Suppressor macrophage (primary cell): ENCODE measurements around the gene C14orf180.

Experiments
- DNase-seq, 4 experiments: peaks; one replicate each; pipeline ENCODE4 v3.0.0-alpha.2; 2020 to 2022

C14orf180 gene

GRCh38 chr14:104594310-104595046, 14.9 kb downstream of the C14orf180 start:
- DNase-seq = no peak

DNA sequence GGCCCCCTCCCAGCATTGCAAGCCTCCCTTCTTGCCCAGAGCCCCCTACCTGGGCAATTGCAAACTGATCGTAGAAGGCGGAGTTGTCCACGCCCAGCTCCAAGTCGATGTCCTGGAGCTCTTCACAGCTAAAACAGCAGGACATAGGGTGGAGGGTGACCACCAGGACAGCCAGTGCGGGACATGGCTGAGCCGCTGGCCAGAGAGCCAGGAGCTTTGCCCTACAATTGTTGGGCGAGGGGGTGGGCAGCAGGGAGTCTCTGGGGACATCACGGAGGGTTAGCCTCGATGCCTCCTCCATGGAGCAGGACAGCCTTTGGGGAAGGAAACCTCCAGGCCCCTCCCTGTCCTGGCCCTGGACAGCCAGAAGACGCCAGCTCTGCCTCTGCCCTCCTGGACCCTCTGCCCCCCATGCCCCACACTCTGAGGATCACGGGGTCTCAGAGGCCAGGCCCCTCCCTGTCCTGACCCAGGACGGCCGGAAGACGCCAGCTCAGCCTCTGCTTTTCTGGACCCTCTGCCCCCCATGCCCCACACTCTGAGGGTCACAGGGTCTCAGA, 15.6 kb downstream of the C14orf180 start:
- no peak for DNase-seq

GRCh38 chr14:104595911-104596450, 16.4 kb downstream of the C14orf180 start:
- no peak for DNase-seq

- no peak for DNase-seq
These were observed 16.9 kb downstream of the C14orf180 start for GRCh38 chr14:104596451-104596918.

DNA sequence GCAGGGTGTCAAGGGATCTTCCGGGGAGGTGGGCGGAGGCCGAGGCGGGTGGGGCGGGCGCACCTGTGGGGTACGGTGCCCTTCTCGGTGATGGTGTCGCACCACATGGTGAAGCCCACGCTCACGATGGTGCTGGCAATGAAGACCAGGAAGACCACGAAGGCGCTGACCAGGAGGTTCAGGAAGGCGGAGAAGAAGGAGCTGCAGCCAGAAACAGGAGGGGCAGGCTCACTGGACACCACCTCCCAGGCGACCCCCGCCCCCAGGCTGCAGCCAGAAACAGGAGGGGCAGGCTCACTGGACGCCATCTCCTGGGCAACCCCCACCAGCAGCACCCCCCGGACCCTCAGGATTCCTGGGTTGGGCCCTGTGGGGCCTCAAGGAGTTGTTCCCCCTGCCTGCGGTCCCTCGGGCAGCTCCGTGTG, 17.4 kb downstream of the C14orf180 start:
- DNase-seq = no peak

- DNase-seq = no peak
These were observed 18.0 kb downstream of the C14orf180 start for GRCh38 chr14:104597576-104597975.

DNA sequence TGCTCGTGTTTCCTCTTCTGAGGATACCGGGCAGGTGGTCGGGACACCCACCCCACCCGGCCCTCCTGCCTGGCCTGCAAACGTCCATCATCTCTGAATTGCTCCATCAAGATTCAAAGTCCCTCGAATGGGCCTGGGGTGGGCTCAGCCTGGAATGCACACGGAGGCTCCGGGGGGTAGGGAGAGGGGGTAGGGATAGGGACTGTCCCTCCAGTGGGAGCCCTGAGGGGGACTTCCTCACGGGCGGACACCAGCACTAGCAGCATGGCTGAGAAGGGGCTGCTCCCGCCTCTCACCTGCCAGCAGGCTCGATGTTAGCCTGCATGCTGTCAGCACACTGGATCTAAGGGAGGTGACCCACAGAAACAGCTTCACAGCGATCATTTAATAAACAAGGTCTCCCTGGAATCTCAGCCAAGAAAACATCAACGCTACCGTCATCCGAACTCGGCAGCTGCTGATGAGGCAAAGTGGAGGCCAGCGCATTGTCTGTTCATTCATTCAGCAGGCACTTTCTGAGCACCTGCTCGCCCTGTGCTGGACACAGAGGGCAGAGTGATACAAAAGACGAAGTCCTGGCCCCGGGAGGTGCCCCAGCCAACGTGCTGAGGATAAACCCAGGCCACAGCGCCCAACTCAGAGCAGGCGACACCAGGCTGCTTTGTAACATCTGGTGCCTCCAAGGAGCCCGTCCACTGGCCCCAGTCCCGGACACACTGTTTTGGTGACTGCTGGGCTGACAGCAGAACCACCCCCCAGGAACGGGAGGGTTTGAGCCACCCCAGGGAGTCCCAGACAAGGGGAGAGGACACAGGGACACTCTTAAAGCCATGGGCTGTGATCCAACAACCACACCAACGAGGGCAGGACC, 18.7 kb downstream of the C14orf180 start:
- DNase-seq = no peak

GRCh38 chr14:104598910-104599273, 19.3 kb downstream of the C14orf180 start:
- no peak for DNase-seq

GRCh38 chr14:104599446-104599845, 19.9 kb downstream of the C14orf180 start:
- DNase-seq = no peak

DNA sequence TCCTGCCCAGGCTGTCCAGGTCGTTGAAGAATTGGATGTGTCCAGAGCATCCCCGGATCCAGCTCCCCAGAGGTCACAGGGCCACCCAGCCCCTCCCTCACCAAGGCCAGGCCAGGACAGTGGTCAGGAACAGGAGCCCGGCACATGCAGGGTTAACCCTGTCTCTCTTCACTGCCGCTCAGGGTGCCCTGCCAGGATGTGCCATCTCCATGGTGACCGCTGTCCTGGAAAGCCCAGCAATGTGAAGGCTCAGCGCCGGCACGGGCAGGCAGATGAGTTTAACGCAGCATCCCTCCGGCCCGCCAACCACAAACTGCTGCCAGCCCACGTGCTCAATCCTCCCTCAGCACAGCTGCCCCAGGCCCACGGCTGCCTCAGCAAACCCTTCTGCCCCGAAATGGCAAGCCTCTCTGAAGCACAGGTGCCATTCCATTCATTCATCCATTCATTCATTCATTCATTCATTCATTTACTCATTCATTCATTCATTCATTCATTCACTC, 20.6 kb downstream of the C14orf180 start:
- no peak for DNase-seq

GRCh38 chr14:104600805-104601204, 21.2 kb downstream of the C14orf180 start:
- no peak for DNase-seq

GRCh38 chr14:104601786-104602185, 22.2 kb downstream of the C14orf180 start:
- no peak for DNase-seq

DNA sequence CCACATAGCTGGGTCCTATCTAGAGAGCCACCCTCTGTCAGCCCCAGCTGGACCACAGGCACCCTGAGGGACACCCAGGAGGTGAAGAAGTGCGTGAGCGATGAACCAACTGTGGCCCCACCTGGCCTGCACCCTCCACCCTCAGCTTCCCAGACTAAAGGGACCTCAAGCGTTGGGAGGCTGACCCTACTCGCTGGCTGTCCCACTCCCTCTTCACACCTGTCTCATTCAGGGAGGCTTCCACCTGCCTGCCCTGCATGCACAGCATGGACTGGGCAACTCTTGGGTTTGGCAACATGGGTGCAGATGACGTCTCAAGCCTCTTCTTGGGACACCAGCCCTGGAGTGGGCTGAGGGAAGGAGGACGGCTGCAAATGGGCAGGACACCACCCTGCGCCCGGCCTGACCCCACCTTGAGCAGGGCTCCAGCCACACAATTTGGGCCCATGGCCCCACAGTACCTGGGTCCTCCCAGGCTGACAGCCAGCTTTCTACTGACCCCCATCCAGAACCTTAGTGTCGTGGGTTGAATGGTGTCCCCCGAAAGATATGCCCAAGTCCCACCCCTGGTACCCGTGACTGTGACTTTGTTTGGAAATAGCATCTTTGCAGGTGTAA, 22.9 kb downstream of the C14orf180 start:
- DNase-seq = no peak

- no peak for DNase-seq
These were observed 23.4 kb downstream of the C14orf180 start for GRCh38 chr14:104602933-104603325.

DNA sequence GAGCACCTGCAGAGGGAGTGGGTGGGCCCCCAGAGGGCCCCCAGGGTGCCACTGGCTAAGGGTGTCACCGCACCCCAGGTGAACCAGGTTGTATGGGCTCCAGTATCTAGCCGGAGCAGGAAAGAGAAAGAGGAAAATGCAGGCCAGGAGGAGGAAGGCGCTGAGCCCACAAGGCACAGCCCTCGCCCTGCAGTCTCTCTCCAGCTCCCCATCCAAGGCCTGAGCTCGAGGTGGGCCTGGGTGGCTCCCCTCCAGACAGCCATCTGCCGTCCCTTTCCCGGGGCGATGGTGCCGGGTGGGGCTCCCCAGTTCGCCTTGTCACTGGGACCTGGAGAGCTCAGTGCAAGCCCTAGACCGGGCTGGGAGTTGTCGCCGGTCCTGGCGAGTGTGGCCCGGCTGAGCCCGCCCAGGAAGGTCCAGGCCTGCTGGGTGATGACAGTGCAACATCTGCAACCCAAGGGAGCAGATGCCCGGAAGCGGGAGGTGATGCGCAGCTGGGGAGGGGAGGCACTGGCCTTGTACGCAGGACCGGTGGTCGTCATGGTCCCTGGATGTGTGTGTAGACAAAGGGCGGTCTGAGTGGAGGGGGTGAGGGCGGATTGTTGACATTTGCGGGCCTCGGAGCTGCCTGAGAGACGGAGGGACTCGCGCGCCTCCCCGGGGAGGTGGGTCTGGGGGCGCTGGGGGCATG, 24.3 kb downstream of the C14orf180 start:
- no peak for DNase-seq

GRCh38 chr14:104604458-104605449, 25.2 kb downstream of the C14orf180 start, which contains the start of gene TMEM179:
Gene TMEM179 (minus strand): TSS chr14:104604772. CDS start chr14:104604741, 31 bp downstream.
- peak in 2 of 4 experiments; percentile 15 to 41 for DNase-seq

- DNase-seq = no peak
These were observed 30.1 kb downstream of the C14orf180 start for GRCh38 chr14:104609666-104610065.

DNA sequence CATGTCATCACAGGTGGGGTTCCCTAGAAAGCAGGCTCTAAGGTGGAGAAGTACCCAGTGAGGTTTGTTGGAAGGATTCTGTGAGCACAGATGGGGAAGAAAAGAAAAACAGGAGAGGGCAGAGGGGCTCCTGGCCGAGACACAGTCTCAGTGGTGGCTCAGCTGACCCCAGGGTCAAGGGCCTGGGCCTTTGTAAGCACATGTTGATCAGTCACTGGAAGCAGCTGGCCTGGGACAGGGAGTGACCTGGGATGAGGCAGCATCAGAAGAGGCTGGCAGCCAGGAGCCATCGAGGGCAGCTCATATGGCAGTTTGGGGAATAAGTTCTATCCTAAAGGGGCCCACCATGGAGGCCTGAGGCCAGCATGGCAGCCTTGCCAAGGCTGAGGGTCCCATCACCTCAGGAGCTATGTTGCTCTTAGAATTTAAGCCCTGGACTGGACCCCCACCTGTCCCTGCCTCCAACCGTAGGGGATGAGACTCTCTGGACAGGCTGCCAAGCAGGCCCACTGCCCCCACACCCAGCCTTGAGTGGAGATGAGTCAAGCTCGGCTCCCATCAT, 31.3 kb downstream of the C14orf180 start:
- DNase-seq = no peak

- DNase-seq = no peak
These were observed 32.3 kb downstream of the C14orf180 start for GRCh38 chr14:104611881-104612280.
